Measurements from ENCODE around the gene FALEC. TPM values are rescaled to one million over a fixed set of nuclear protein-coding genes. Genes with fewer than 3 reads are reported as not detected.

FALEC gene
- total RNA-seq, 4 donors from 2014 or later = 1.1 TPM; not detected in 3

DNA sequence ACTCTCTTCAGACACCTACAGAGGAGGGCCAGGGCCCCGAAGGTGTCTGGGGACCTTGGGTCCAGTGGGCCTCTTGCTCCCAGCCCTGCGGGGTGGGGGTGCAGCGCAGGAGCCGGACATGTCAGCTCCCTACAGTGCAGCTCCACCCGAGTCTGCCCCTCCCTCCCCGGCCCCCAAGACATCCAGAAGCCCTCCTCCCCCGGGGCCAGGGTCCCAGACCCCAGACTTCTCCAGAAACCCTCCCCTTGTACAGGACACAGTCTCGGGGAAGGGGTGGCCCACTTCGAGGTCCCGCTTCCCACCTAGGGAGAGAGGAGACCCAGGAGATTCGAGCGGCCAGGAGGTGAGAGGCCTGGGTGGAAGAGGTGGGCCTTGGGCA is 37.3 kb downstream of the FALEC start:
- 70 to 76% methylated on average over 12 of the region's 12 CpGs for WGBS, 2 donors
- intact Hi-C loops (cut with DNase I; ENCODE audit: low total_unique reads) = loop anchor here (10.0 kb wide), 1 partner anchor 442 kb away; no protein-coding TSS in a partner anchor
- TF ChIP-seq POLR2A (IDR thresholded peaks at IDR 0.05) (no peak), CTCF (IDR thresholded peaks at IDR 0.05) (no peak)
- DNase-seq (ENCODE audit: low spot score in 2 of 2) = no peak
- no peak overlapping the region for H3K4me3 ChIP-seq (ENCODE audit: low read depth, poor library complexity, severe bottlenecking)

DNA sequence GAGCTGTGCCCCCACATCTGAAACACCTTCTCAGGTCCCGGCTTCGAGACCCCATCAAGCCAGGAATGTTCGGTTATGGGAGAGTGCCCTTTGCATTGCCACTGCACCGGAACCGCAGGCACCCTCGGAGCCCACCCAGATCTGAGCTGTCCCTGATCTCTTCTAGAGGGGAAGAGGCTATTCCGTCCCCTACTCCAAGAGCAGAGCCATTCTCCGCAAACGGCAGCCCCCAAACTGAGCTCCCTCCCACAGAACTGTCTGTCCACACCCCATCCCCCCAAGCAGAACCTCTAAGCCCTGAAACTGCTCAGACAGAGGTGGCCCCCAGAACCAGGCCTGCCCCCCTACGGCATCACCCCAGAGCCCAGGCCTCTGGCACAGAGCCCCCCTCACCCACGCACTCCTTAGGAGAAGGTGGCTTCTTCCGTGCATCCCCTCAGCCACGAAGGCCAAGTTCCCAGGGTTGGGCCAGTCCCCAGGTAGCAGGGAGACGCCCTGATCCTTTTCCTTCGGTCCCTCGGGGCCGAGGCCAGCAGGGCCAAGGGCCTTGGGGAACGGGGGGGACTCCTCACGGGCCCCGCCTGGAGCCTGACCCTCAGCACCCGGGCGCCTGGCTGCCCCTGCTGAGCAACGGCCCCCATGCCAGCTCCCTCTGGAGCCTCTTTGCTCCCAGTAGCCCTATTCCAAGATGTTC is 38.0 kb downstream of the FALEC start:
- intact Hi-C loops (cut with DNase I; ENCODE audit: low total_unique reads) = loop anchor here (10.0 kb wide), 1 partner anchor 441 kb away; no protein-coding TSS in a partner anchor
- no peak overlapping the region for H3K4me3 ChIP-seq (ENCODE audit: low read depth, poor library complexity, severe bottlenecking)
- no peak for TF ChIP-seq POLR2A (IDR thresholded peaks at IDR 0.05)
- no peak for TF ChIP-seq CTCF (IDR thresholded peaks at IDR 0.05)
- no peak for DNase-seq (ENCODE audit: low spot score in 2 of 2)
- 69 to 79% methylated on average over 20 to 23 of the region's 23 CpGs for WGBS, 2 donors

DNA sequence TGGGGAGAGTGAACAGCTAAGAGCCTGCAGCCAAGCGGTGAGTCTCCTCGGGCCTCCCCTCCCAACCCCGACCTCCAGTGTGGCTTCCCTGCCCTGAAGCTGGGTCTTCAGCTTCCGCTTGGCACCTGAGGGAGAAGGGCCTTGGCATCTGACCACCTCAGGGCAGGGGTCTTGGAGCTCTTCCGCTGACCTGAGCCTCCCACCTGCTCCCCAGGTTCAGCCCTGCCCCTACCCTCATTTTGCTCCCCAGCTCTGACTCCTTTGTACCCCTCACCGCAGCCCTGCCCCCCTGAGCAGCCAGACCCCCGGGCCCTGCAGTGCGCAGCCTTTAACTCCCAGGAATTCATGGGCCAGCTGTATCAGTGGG is 38.5 kb downstream of the FALEC start:
- H3K4me3 ChIP-seq (ENCODE audit: low read depth, poor library complexity, severe bottlenecking) = no peak overlapping the region
- TF ChIP-seq CTCF (IDR thresholded peaks at IDR 0.05) = no peak
- TF ChIP-seq POLR2A (IDR thresholded peaks at IDR 0.05) = no peak
- intact Hi-C loops (cut with DNase I; ENCODE audit: low total_unique reads) = loop anchor here (10.0 kb wide), 1 partner anchor 441 kb away; no protein-coding TSS in a partner anchor
- no peak for DNase-seq (ENCODE audit: low spot score in 2 of 2)
- 83 to 87% methylated on average over 6 to 8 of the region's 8 CpGs for WGBS, 2 donors

DNA sequence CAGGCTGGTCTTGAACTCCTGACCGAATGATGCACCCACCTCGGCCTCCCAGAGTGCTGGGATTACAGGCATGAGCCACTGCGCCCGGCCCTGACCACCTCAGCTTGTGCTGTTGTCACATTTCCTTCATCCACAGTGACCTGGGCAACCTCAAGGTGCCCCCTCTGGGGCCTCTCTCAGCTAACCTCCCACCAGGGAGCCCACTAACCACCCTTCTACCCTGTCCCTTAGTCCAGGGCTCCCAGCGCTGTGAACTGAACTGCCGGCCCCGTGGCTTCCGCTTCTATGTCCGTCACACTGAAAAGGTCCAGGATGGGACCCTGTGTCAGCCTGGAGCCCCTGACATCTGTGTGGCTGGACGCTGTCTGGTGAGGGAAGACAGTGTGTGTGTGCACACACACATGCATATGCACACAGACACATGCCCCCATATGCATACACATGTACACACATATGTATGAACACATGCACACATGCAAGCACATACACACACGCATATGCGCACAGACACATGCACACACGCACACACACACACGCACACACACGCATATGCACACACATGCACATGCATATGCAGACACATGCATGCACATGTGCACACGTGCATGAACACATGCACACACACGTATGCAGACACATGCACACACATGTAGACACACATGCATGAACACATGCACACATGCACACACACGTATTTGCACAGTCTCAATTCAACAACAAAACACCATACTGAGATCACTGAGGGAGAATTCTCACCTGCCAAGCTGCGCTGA is 39.8 kb downstream of the FALEC start:
- DNase-seq (ENCODE audit: low spot score in 2 of 2) = no peak
- TF ChIP-seq CTCF (IDR thresholded peaks at IDR 0.05) (no peak), POLR2A (IDR thresholded peaks at IDR 0.05) (no peak)
- intact Hi-C loops (cut with DNase I; ENCODE audit: low total_unique reads) = loop anchor here (5.0 to 10.0 kb wide), 2 partner anchors 62 to 439 kb away; no protein-coding TSS in a partner anchor
- no peak overlapping the region for H3K4me3 ChIP-seq (ENCODE audit: low read depth, poor library complexity, severe bottlenecking)
- 85 to 87% methylated on average over 18 to 19 of the region's 19 CpGs for WGBS, 2 donors

GRCh38 chr1:150555971-150556865 is 40.7 kb downstream of the FALEC start:
- TF ChIP-seq CTCF (IDR thresholded peaks at IDR 0.05) (no peak), POLR2A (IDR thresholded peaks at IDR 0.05) (no peak)
- 82 to 83% methylated on average over 20 to 26 of the region's 26 CpGs for WGBS, 2 donors
- H3K4me3 ChIP-seq (ENCODE audit: low read depth, poor library complexity, severe bottlenecking) = no peak overlapping the region
- intact Hi-C loops (cut with DNase I; ENCODE audit: low total_unique reads) = loop anchor here (5.0 to 10.0 kb wide), 2 partner anchors 61 to 439 kb away; no protein-coding TSS in a partner anchor
- no peak for DNase-seq (ENCODE audit: low spot score in 2 of 2)

Measured in lower leg skin (tissue), 4 donors.